T-cell (primary cell): Measurements from ENCODE around the gene MPC2. TPM values are rescaled to one million over a fixed set of nuclear protein-coding genes. Genes with fewer than 3 reads are reported as not detected.

Experiments used
- total RNA-seq, 35 experiments: library from RNA in 6 of 35; stranded (reverse) in 6 of 35; fragments of 120-200 nt in 1 of 35; gene quantifications; one replicate each; pipeline versions ENCODE4 v1.2.1 to v1.2.4 and lab custom pipeline; 2013 to 2026

MPC2 gene
- total RNA-seq, 5 donors from 2014 or later (not counting 1 experiment from before 2014, with no cell fraction given) = 29.6 to 36.0 (median 33.1) TPM

Other genes starting within 250 kb of the MPC2 start
- gene MPZL1, start 215.1 kb downstream of the MPC2 start, total RNA-seq = 1 to 10 TPM; 5.1 to 9.9 (median 8.5) TPM
- under 1 TPM; 0.06 to 0.82 (median 0.44) TPM for gene ADCY10, start 22.9 kb downstream of the MPC2 start, total RNA-seq
- 10 to 100 TPM; 21.6 to 27.4 (median 26.9) TPM for gene DCAF6, start 389 bp downstream of the MPC2 start, total RNA-seq
- under 1 TPM; 0.09 to 0.39 (median 0.29) TPM for gene GPR161, start 199.9 kb upstream of the MPC2 start, total RNA-seq
- 10 to 100 TPM; 13.8 to 26.6 (median 22.3) TPM for gene TIPRL, start 241.9 kb upstream of the MPC2 start, total RNA-seq